Right renal pelvis (tissue), 4 donors: ENCODE data around the gene STUM. TPM values are rescaled to one million over a fixed set of nuclear protein-coding genes. Genes with fewer than 3 reads are reported as not detected.
"Not testable (repeated sequence)": the region's sequence is repeated elsewhere in the genome, so short reads cannot be mapped to it uniquely, and the experiment has no call there.

Experiments
- DNase-seq, 4 donors: peaks; one replicate each; pipeline ENCODE4 v3.0.0-alpha.2; 2013; ENCODE audit warnings: low read depth in 4 of 4, low spot score in 3 of 4, missing footprints in 1 of 4
- polyA plus RNA-seq, 4 donors: library from polyadenylated mRNA; unstranded; fragments of 120-200 nt; gene quantifications; one replicate each; pipeline ENCODE4 v1.2.1, GENCODE V29; 2013; ENCODE audit not compliant: insufficient read length in 4 of 4

STUM gene
- polyA plus RNA-seq, 4 donors = 0.93 to 1.9 (median 1.2) TPM

DNA sequence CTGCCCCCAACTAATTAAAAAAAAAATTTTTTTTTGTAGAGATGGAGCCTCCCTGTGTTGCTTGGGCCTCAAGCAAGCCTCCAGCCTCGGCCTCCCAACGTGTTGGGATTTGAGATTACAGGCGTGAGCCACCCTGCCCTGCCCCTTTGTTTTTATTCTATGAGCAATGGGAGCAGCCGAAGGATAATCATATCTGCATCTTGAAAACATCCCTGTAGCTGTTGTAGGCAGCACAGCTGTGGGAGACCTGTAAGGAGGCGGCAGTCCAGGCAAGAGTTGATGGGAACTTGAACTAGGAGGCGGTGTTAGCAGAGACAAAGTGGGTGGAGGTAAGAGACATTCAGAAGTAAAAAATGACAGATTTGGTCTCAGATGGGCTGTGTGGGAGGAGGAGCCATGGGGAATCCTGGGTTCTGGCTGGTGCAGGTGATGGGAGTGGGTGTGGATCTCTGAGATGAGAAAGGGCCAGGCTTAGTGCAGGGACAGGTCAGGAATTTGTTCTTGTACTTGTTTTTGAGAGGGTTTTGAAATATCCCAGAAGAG lies 31.3 kb downstream of the STUM start:
- DNase-seq = no peak

DNA sequence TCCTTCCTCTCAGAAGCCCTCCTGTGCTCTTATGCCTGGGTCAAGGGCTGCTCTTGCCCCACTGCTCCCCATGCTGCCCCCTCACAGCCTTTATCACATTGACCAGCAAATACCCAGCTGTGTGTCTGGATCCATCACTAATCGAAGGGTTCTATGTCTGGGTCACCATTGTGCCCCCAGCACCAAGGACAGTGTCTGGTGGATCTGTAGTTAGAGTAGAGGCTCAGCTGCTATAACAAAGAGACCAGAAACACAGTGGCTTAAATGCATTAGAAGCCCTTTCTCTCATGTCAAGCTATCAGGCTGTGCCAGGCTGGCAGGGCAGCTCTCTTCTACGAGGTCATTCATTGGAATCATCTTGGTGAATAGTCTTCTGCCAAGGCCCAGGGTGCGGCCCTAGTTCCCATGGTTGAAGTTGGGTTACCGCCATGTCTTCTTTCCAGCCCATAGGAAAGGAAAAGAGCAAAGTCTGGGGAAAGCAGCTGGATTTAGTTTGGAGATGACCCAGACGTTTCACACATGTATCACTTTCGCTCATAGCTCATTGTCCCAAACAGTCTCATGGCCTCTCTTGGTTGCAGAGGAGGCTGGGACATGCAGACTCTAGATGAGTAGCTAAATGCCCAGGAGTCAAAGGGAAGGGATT lies 32.2 kb downstream of the STUM start:
- DNase-seq = no peak

DNA sequence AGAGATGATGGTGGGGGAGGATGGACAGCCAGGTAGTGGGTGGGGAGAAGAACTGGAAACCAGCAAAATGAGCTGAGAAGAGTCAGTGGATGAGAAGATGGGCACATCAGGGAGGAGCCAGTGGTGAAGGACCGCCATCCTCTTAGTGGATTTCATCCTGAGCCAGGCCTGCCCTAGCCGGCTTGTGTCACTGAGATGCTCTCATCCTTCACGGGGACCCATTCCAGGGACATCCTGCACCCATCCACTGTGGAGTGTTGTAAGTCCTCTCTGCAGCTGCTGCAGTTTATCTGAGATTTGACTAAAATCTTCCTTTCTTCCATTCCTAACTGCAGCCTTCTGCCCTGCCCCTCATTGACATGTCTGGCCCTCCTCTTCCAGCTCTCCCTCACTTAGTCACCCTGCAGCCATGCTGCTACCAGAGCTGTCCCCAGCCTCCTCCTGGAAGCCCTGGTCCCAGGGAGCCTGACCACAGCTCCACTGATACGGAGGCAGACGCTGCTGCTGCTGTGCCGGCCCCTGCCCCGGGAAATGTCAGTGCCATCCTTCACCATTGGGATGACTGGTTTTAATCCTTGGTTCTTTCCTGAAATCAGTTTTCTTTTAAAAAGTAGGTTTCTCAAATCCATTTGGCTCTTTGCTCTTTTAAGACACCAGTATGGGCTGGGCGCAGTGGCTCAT lies 33.2 kb downstream of the STUM start:
- no peak for DNase-seq

DNA sequence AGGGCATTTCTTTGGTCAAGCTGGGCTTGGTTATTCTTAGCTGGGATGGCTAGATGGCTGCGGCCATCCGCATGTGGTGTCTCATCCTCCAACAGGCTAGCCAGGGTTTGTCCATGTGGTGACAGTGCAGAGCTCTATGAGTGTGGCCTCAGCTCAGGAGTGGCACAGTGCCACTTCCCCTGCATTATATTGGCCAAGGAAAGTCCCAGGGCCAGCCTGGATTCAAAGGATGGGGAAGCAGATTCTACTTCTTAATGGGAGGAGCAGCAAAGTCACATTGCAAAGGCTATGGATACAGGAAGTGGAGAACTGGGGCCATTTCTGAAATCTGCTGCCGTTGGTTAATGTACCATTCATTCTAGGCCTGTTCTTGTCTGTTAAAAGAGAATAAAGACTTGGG lies 34.4 kb downstream of the STUM start:
- no peak for DNase-seq

DNA sequence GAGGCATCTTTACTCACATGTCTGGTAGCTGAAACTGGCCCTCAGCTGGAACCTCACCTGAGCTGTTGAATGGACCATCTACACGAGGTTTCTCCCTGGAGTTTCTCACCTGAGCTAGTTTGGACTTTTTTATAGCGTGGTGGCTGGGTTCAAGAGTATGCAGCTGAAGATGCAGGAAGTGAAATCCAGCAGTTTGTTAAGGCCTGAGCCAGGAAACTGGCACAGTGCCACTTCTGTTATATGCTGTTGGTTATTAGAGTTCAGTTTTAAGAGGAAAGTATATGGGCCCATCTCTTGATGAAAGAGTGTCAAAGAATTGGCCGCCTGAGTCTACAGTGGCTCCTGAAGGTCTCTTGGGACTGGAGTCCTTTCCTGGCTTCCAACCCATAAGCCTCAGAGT lies 35.6 kb downstream of the STUM start:
- no peak for DNase-seq

DNA sequence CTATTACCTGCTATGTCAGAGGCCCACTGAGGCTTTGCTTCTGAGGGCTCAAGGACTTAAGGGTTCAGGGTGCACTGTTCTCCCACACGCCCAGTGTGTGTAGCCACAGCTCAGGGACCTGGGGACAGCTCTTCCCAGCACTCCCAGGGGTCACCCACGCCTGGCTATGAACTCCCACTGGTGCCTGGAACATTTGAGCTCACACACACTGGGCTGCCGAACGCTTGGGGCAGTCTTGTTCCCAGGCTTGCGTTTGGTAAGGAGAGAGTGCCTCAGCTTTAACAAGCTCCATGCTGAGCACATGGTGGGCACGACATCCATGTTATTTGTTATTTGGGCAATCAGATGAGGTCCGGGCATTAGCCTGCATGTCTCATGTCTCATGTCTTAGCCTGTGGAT lies 37.6 kb downstream of the STUM start:
- DNase-seq = no peak

DNA sequence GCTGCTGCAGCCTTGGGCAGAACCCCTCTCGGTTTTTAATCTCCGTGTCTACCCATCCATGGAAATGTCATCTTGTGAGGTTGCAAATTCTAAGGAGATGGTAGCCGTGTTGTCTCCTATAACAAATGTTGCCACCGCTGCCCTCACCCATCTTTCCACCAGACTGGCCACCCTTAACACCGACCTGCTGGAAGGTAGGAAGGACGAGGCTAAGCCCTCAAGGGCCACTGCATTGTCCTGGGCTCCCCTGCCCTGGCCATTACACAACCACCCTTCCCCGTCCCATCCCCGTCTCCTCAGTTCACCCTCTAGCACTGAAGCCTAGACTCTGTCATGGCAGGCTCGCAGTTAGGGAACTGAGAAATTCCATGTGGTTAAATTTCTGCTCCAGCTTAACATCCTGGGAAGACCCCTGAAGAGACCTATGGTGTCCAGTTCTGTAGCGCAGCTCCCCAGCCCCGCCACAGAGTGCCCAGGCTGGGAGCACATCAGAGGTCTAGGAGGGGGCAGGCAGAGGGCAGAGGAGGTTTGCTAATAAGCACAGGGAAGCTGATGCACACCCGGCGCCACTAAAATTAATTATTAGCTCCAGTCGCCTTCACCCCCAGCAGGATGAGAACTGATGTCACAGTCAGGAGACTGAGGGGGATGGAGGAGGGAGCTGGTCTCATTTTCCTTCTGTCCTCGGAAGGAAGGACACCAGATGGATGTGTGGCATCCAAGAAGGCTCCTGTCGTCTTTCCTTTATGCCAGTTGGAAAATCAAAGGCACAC lies 38.3 kb downstream of the STUM start:
- DNase-seq = peak in 2 of 4 donors; percentile 26 to 27

DNA sequence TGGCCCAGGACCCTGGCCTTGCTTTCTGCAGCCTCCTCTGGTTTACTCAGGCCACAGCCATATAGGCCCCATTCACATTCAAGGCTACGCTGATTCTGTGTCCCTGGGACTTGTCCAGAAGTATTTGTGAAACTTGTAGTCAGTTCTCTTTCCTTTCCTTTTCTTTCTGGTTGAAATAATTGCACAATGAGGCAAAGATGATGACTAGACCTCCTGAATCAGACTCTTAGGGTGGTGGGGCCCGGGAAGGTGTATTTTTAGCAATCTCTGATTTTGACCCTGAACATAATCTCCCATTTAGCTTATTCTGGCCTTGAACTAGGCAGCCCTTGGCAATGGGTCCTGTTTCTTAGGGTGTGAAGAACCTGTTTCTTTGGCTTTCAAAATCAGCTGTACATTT lies 39.9 kb downstream of the STUM start:
- DNase-seq = no peak

DNA sequence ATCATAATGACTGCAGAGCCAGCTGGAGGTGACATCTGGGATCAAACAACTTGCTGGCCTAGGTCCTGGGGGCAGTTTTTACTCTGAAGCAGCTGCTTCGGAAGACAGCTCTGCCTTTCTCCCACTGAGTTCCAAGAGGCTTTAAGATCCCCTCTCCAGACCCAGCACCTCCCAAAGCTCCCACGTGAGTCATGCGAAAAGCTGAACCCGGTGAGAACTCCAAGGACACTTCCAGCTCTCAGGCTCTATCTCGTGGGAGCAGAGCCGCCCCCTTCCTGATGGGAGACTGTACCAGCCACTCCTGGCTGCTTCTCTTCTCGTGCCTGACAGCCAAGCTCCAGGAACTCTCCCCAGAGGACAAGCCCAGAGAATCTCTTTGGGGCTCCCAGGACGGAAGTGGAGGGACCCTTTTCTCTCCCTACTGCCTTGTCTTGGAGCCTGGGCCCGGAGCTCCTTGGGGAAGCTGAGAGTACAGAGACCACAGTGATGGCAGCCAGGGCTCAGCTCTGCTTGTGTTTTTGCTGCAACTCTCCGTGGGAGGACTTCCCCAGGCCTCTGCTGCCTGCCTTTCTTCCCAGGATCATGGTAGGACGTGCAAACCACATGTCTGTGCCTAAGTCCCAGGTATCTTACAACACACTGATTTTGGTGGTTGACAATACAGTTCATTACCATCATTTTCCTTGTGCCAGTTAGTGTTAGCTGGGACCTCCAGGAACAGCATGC lies 40.6 kb downstream of the STUM start:
- DNase-seq = no peak

DNA sequence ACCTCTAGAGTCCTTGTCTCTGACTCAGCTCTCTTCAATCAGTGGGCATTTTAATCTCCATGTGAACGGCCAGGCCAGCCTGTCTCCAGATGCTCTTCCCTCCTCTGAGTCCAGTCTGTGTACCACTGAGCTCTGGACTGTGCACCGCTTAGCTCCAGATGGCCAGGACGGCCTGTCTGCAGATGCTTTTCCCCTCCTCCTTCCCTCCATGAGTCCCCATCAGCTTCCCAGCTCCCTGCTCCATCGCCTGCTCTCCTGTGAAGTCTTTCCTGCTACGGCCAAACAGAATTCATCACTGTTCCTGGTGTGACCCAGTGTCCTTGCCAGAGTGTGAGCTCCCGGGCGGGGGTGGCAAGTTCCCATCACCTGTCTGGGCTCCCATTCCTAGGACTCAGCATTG lies 42.0 kb downstream of the STUM start:
- DNase-seq = no peak

DNA sequence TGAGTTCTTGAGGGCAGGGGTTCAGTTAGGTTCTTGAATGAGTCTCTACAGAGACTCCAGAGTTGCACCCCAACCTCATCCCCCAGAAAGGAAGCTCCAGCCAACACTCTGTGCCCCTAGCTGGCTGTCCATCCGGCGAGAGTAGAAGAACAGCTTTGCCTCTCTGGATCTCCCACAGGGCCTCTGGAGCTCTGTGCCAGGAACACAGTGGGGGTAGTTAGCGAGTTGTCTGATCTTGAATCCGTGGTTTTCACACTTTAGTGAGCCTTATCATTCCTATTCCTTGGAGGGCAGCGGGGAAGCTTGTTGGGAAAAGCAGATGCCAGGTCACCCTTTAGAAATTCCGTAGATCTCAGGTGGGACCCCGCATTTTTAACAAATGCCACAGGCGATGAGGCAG lies 45.0 kb downstream of the STUM start:
- no peak for DNase-seq

DNA sequence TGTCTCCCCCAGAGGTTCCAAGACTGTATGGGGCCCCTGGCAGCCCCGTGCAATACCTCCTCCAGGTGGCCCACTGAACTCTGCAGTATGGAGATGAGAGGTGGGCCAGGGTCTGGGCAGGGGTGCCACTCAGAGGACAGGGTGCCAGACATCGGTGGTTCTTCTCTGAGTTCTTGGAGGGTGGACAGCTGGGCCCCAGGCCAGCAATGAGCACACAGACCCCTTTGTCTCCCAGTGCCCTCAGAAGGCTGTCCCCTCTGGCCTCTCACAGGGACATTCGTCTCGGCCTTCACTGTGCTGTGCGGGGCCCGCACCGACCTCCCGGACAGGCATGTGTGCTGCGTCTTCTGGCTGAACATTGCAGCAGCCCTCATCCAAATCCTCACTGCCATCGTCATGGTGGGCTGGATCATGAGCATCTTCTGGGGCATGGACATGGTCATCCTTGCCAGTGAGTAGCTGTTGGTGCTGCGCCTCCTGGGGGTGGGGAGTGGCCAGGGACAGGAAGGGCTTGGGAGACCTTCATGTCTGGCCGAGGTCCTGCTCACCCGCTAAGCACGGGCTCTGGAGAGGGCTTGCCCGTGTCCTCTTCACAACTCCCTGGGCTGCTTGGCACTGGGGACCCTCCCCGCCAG lies 48.1 kb downstream of the STUM start:
- no peak for DNase-seq

DNA sequence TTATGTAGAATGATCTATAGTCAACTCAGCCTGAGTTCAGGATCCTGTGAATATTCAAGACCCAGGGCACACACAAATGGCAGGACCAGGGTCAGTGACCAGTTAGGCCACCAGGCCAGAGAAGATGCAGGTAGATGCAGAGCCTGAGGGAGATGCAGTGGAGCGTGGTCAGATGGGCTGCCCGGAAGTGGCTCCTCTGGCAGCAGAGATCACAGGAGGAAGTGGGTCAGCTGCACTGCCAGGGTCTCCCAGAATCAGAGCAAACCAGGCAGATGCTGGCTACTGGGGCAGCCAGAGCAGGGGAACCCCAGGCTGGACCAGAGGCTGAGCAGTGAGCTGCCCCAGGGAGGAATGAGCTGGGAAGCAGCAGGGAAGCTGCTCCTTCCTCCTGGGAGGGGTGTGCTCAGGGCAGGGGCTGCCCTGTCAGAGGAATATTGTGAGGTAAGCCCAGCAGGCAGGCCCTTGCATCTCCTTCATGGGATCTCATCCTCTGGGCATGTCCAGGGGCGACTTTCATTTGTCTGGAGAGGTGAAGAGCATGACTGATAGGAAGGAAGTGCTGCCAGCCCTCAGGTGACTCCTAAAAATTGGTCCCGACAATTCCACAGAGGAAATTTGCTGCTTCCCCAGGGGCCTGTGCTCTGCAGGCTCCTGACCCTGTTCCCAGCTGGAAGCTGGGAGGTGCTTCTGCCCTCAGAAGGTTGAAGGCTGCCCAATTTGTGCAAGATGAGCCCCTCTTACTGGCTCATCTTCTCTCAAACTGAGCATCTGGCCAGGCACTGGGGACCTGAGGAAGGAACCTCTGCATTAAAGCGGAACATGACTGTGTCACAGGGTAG lies 49.3 kb downstream of the STUM start:
- DNase-seq = no peak

DNA sequence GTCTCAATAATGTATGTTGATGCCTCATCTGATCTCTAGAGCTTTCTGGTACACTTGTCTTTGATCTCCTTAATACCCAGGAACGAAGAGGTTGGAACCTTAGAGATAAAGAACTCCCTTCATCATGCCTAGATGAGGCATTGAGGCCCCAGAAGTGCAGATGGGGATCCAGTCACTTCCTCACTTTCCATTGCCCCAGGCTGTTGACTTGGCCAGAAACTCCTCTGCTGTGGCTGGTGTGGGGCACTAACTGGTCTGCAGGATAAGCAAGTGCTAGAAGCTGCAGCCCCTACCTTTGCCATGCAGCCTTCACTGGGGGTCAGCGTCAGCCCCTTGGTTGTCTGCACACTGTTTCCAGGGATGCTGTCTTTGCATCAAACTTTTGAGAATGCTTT lies 49.9 kb downstream of the STUM start:
- DNase-seq = no peak

DNA sequence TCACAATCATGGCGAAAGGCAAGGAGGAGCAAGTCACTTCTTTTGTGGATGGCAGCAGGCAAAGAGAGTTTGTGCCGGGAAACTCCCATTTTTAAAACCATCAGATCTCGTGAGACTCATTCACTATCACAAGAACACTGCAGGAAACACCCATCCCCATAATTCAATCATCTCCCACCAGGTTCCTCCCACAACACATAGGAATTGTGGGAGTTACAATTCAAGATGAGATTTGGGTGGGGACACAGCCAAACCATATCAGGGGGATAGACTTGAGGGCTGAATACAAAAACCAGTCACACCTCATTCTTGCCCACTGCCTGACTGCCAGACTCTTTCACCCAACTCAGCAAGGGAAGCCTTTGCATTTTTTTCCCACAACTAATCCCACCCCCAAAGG lies 50.4 kb downstream of the STUM start:
- DNase-seq = not testable (repeated sequence)

DNA sequence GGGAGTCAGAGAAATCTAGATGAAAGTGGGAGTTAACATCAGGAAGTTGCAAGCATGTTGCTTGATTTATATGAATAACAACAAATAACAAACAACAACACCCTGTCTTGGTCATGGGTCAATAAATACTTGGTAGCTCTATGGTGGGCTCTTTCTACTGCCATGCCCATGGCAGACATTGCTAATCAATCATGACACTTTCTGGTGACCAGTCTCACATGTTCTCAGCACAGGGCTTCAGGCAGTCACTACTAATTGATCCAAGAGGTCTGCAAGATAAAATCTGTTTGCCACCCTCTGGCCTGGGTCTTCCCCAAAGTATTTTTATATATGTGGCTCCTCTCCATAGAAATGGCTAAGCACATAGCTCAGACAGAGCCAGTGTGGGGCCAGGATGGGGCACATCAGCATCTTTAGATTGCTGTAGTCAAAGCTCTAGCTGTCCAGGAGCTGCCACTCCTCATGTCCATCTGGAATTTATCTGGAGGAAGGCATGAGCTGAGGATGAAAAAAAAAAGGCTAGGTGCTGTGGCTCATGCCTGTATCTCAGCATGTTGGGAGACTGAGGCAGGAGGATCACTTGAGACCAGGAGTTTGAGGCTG lies 51.2 kb downstream of the STUM start:
- no peak for DNase-seq

DNA sequence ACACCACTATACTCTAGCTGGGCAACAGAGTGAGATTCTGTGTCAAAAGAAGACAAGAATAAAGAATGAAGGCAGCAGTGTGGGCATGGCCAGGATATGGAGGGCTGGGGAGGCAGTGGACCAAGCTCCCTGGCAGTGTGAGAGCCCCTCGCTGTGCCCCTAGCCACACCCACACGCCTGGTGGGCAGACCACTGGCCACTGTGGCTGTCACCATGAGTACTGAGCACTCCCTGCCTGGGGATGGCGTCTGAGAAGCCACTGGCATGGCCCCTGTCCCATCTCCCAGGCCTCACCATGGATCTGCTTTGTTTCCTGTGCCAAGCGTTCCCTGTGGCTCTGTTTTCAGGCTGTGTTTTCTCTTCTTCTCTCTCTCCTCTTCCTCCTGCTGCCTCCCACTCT lies 51.7 kb downstream of the STUM start:
- no peak for DNase-seq

DNA sequence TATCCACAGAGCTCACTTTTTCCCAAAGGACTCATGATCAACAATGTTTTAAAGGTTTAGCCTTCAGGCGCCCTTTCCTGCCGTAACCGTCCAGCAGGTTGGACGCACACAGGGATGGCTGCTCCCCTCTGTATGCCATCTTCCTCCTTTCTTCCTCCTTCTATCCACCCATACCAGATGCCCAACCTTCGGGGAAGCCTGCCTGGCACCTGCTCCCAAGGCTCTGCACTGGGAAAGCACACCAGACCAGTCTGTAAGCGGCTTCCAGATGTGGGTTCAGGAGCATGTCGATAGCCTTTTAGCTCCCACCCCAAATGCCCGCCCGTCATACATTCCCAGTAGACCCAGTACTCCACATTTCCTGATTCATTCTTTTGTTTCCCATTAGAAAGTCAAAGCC lies 52.9 kb downstream of the STUM start:
- DNase-seq = no peak
